SU-DHL-6 (cell line): Measurements from ENCODE around the gene GZMB.

ENCODE experiments used
- CTCF ChIP-seq: fragments of 200-600 bp; sonication (generic); IDR thresholded peaks from one replicate; pipeline ENCODE4 v1.5.1; 2017; ENCODE audit warnings: antibody characterized with exemption, mild to moderate bottlenecking, low read length, moderate library complexity; ENCODE audit not compliant: insufficient read depth, poor library complexity, severe bottlenecking
- EZH2phosphoT487 ChIP-seq: fragments of 200-600 bp; sonication (generic), shearing (Covaris generic); conservative IDR thresholded peaks from 2 replicates; pipeline ENCODE4 v1.6.1; 2018; ENCODE audit warnings: mild to moderate bottlenecking, antibody characterized with exemption, low read length, moderate library complexity, mixed read lengths

- TF ChIP-seq CTCF (no peak), EZH2phosphoT487 (no peak)
Measured at GRCh38 chr14:24613747-24614146, 20.2 kb downstream of the GZMB start.
